Measurements from ENCODE around the gene AFAP1. TPM values are rescaled to one million over a fixed set of nuclear protein-coding genes. Genes with fewer than 3 reads are reported as not detected.

AFAP1 gene
- total RNA-seq, 1 donor from 2014 or later, result 19.3 TPM

- peak in 1 of 2 donors; percentile 43 for DNase-seq (ENCODE audit: low read depth in 2 of 2)
Measured at GRCh38 chr4:7823416-7823824, 116.2 kb downstream of the AFAP1 start.

- DNase-seq (ENCODE audit: low read depth in 2 of 2), result no peak
Measured at GRCh38 chr4:7822877-7823276, 116.8 kb downstream of the AFAP1 start.

DNA sequence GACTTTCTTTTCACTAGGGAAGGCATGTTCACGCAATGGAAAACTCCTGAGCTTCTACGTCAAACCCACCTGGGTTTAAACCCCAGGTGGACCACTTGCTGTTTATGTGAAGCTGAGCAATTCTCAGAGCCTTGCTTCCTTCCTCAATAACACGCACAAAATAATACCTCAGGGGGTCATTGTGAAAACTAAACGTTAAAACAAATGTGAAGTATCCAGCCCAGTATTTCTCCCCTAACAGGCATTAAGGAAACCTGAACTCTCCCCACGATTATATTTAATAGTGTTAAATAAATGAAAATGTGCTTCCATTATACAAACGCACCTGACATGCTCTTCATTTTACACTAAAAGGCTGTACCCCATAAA lies 117.5 kb downstream of the AFAP1 start:
- DNase-seq (ENCODE audit: low read depth in 2 of 2), result no peak

DNA sequence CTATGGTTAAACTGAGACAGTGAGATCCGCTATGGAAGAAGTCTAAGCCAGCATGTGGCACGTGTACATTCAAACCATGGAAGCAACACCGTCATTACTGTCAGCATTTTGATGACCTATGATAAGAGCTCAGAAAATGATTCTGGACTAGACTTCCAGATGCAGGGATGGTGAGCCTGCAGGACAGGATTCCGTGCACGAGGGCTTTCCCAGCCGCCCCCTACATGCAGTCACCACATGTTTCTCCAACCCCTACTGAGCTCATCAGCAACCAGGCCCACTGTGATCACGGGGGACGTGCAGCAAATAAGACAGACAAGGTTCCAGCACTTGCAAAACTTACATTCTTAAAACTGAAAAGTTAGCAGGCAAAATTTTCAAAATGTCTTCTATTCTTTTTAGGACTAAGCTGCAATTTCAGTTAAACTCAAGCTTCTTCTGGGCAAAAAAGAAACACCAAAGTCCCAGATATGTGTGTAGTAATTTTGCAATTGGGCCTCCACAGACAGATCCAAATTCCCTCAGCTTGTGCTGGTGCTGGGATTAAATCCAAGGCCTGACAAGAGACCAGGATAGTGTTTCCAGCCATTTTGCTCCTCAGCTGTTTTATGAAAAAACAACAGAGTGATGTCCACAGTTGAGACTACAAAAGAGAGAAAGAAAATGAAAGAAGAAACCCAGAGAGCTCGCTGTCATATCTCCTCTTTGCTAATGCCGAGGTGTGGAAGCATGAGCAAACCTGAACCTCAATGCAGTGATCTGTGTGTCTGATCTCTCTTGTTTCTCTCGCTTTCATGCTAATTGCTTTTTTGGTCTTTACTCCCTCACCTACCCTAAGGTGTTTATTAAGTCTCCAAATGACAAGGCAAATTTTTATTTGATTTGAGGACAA lies 118.2 kb downstream of the AFAP1 start:
- DNase-seq (ENCODE audit: low read depth in 2 of 2), result no peak

- DNase-seq (ENCODE audit: low read depth in 2 of 2), result no peak
Measured at GRCh38 chr4:7820031-7820818, 119.4 kb downstream of the AFAP1 start.

DNA sequence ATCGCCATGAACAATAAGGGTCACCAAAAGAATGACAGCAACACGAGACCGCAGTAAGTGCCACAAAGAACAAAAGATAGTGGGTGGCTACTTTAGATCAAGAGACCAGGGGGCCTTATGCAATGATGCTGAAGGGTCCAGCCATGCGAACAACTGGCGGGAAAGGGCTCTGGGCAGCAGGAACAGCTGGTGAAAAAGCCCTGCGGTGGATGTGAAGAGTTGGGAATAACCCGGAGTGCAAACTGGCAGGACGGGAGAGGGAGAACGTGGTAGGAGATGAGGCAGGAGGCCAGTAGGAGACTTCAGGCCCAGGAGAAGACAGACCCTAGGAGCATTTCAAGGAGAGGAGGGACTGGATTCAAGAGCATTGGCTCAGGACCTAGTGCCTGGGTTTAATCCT lies 120.2 kb downstream of the AFAP1 start:
- no peak for DNase-seq (ENCODE audit: low read depth in 2 of 2)

DNA sequence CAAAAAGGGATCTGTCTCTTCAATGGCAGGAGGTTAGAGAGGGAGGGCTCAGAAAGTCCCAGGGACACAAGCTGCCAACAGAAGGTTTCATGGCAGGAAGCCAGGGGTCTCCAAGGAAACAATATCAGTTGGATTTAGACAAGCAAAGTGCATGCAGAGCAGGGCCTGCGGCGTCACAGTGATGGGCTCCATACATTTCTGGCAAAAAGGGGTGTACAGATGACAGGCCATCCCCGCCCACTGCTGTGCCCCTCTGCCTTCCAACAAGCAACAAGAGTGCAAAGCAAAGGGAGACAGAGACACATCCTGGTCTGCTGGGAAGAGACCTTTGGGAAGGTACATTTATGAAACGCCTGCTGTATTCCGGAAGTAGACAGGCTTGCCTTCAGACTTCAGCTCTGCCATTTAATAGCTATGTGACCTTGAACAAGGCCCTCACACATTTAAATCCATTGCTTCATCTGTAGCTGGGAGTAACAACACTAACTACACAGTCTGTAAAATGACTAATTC lies 121.2 kb downstream of the AFAP1 start:
- no peak for DNase-seq (ENCODE audit: low read depth in 2 of 2)

DNA sequence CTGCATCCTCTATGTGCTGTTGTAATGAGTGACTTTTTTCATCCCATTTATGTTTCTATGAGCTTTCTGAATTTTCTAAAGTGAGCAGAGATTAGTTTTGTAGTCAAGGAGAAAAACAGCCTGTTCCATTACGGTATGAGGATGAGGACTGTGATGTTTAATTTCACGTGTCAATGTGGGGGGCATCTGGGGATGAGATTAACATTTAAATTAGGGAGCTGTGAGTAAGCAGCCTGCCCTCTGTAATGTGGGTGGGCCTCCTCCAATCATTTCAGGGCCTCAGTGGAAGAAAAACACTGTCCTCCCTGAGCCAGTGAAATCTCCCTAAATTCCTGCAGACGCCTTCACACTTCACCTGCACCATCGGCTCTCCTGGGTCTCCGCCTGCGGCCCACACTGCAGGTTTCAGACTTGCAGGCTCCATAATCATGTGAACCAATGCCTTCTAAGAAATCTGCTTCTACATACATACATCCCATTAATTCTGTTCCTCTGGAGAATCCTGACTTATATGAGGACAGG lies 121.7 kb downstream of the AFAP1 start:
- no peak for DNase-seq (ENCODE audit: low read depth in 2 of 2)

DNA sequence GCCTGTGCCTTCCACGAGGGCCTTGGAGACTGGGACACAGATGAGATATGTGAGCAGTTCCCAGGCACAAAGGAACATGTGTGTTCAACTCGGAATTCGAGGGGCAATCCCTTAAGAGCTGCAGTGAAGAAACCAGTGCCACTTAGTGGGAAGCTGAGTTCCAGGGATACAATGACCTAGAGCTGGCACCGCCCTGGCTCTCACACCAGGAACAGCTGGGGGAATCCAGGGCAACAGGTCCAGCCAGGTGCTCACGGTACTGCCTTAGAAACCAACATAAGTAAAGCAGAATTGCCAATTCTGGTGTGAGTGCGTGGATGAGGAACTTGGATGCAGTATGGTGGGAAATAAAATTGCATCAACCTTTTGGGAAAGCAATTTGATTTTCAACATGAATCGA lies 122.9 kb downstream of the AFAP1 start:
- DNase-seq (ENCODE audit: low read depth in 2 of 2), result no peak

GRCh38 chr4:7815981-7816380 lies 123.7 kb downstream of the AFAP1 start:
- no peak for DNase-seq (ENCODE audit: low read depth in 2 of 2)

- DNase-seq (ENCODE audit: low read depth in 2 of 2), result peak in 1 of 2 donors; percentile 84
Measured at GRCh38 chr4:7815562-7815961, 124.1 kb downstream of the AFAP1 start.

GRCh38 chr4:7814451-7814850 lies 125.2 kb downstream of the AFAP1 start:
- DNase-seq (ENCODE audit: low read depth in 2 of 2), result no peak

DNA sequence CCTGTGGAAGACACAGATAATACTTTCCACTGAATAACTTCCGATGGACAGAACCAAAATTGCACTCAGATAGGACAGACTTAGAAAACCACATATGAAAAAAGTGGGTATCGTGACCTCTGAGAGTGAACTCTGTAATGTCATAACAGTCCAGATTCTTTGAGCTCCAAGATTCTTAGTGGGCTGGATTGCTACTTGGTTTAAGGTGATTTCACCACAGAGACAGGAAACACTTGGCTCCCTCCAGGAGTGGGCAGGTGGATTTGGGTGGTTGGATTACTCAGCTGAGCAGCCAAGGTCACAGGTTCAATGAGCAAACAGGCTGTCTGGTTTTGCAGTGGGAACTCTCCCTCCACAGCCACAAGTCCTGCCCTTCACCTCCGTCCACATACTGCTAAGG lies 126.0 kb downstream of the AFAP1 start:
- DNase-seq (ENCODE audit: low read depth in 2 of 2), result peak in 1 of 2 donors; percentile 78

GRCh38 chr4:7812921-7813320 lies 126.7 kb downstream of the AFAP1 start:
- DNase-seq (ENCODE audit: low read depth in 2 of 2), result no peak

DNA sequence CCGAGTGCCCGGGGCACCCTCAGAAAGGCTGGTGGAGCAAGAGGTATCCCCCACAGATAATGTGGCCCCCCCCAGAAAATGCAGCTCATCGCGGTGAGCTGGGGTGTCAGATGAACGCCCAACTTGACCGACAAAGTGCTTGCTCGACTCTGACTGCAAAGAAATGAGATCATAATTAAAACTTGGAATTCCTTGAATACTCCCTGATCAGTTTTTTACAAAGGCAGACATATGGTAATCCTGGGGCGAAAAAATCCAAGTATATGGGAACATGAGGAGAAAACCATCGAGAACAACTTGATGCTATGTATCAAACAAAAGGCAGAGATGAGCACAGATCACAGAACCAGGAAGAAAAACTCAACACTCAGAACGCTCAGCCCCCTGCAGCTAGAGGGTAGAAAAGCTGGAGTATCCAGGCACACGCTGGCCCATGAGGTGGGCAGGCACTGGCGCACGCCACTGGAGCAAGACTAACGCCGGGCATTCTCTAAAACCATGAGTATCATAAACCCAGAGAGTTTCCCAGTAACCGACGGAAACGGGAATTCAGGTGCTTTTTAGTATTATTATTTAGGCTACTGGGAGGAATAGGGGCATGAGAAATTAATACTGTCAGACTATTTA lies 127.3 kb downstream of the AFAP1 start:
- DNase-seq (ENCODE audit: low read depth in 2 of 2), result no peak

DNA sequence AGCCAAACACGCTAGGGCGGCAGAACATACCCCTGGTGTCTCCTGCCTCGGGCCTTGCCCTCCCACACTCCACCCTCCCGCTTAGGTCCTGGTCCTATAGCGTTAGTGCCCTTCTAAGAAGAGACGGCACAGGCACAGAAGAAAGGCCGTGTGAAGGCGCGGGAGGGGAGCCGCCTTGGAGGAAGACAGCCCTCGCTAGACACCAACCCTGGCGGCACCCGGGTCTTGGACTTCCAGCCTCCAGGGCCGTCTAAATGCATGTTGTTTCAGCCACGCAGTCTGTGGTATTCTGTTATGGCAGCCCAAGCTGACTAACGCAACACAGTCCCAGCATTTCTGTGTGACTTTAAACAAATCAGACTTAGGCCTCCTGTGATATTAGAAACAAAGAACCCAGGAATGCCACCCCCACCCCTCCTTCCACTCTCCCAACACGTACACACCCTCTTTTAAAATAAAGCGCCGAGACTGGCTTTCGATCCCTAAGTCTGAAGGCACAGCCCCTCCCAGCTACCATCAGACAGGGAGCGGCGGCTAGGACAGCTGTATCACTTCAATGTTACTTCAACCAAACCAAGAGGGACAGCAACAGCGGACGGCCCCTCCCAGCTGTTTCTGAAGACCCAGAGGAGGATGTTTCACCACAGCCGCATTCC lies 128.0 kb downstream of the AFAP1 start:
- DNase-seq (ENCODE audit: low read depth in 2 of 2), result no peak

DNA sequence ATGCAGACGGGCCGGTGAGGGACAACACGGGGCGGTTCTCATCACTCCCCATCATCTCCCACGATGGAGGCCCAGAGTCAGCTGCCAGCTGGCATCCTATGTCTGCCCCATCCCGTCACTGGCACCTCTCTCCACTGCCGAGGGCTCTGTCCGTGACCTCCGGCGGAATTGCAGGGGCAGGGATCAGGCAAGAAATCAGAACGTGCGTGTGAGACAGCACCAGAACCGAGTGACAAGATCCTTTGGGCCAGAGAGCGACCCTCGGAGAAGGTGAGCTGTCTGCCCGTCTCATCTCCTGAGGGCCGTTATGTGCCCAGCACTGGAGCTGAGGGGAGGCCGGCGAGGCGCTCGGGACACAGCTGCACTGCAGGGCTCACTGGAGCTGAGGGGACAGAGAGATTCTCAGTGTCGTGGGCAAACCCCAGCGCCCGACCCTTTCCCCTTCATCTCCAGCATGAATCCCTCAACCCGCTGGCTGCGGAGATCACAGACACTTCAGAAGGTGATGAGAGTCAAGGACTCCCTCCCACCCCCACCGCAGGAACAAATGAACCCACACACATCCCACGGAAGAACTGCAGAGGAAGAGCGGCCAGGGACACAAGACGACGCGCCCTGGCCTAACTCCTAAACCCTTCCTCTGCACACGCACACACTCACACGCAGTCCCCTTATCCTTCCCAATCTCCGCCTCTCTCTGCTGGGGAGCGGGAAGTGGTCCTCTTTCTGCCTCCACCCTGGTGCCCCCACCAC lies 128.7 kb downstream of the AFAP1 start:
- no peak for DNase-seq (ENCODE audit: low read depth in 2 of 2)

GRCh38 chr4:7808752-7809151 lies 130.9 kb downstream of the AFAP1 start:
- DNase-seq (ENCODE audit: low read depth in 2 of 2), result peak in 1 of 2 donors; percentile 87

DNA sequence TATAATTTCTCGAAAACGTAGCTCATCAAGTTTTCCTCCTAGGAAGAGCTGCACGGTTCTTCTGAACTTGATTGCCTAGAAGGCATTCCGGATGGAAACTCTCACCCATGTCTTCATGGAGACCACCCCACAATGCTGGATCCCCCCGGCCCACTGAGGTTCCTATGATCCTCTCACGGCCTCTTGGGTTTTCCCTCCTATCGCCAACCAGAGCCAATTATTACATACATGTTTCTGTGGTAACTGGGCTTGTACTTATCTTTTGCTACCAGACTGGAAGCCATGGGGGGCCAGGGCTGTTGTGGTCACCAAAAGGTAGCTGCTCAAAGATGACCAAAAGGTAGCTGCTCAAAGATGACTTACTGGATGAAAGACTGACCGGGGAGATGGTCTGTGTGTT lies 131.5 kb downstream of the AFAP1 start:
- DNase-seq (ENCODE audit: low read depth in 2 of 2), result no peak

- peak in 1 of 2 donors; percentile 73 for DNase-seq (ENCODE audit: low read depth in 2 of 2)
Measured at GRCh38 chr4:7807351-7807921, 132.2 kb downstream of the AFAP1 start.
